NK-92 (cell line): ENCODE results near the gene BPIFA1.

Experiments used
- DNase-seq: peaks from one replicate; lab custom pipeline; 2025; ENCODE audit not compliant: unreplicated experiment; lab: John Stamatoyannopoulos, UW

Gene BPIFA1

GRCh38 chr20:33239979-33240736 is 4.4 kb downstream of the BPIFA1 start:
- DNase-seq: no peak

DNA sequence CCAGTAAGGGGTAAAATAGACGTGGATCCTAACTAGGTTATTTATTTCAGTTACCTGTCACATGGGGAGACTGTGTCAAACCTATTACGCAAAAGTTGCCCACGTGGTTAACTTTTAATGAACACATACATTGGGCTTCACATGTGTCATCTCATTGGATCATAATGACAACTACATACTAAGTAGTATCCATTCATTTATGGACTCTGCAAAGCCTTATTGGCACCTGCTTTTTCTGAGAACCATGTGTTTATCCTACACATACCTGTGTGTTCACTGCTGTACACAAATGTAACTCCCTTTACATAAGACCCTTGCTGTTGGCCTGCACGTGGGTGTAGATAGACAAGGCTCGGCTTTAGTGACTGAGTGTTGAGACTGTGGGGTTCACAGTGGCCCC is 5.1 kb downstream of the BPIFA1 start:
- no peak for DNase-seq

DNA sequence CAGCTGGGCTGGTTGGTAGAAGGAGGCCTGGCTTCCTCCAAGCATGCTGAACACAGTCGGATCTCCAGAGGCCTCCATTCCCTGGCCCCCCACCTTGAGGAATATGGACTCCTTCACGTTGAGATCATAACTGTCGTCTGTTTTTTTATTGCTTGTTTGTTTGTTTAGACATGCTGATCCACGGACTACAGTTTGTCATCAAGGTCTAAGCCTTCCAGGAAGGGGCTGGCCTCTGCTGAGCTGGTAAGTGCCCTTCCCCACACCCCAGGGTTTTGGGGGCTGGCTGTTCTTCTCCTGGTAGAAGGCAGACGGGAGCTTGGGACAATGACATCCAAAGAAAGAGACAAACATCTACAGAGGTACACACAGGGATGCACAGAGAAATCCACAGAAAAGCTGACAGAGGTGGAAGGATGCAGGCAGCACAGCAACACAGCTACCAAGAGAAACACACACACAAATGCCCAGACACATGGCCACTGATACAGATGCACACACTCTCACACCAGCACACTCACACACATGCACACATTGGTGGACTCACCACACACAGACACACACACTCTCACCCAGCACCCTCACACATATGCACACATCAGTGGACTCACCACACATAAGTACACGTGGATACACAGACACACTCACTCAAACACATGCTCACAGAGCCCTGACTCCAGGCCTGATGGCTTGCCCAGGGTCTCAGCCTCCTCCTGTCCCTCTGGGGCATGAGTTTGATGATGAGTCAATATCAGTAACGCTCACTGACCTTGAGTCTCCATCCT is 6.7 kb downstream of the BPIFA1 start:
- no peak for DNase-seq

GRCh38 chr20:33246077-33246476 is 10.3 kb downstream of the BPIFA1 start:
- DNase-seq: no peak

- no peak for DNase-seq
Measured at GRCh38 chr20:33249456-33249855, 13.7 kb downstream of the BPIFA1 start.

- DNase-seq: no peak
Measured at GRCh38 chr20:33250666-33251065, 14.9 kb downstream of the BPIFA1 start.

DNA sequence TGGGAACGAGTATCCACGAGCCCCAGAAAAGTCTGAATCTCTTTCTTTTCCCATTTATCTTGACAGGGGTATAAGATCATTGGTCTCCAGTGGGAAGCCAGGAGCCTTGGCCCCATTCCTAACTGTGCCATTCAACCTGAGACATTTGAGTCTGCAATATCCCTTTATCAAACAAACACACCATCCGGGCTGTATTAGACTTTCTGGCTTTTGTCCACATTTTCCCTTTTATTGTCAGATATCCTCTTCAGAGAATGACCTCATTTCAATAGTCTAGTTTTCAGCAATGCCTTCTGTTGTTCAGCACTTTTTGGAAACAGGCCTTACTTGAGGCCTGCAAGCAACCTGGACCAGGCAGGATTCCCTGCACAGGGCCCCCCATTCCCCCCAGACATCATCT is 15.7 kb downstream of the BPIFA1 start:
- no peak for DNase-seq

GRCh38 chr20:33252460-33252859 is 16.7 kb downstream of the BPIFA1 start:
- DNase-seq: no peak

- no peak for DNase-seq
Measured at GRCh38 chr20:33255005-33255404, 19.2 kb downstream of the BPIFA1 start.

- DNase-seq: no peak
Measured at GRCh38 chr20:33257237-33257636, 21.4 kb downstream of the BPIFA1 start.

GRCh38 chr20:33259371-33259770 is 23.6 kb downstream of the BPIFA1 start:
- no peak for DNase-seq

DNA sequence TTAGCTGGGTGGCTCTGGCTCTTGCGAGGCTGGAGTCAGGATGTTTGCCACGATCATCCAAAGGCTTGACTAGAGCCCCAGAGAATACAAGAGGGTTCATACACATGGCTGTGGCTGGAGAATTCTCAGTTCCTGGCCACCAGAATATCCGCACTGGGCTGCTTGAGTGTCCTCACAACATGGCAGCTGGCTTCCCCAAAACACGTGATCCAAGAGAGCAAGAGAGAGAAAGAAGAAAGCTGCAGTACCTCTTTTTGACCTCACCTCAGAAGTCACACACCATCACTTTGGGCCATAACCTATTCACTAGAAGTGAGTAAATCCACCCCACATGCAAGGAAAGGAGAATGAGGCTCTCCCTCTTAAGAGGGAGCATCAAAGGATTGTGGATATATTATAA is 25.7 kb downstream of the BPIFA1 start:
- DNase-seq: no peak

DNA sequence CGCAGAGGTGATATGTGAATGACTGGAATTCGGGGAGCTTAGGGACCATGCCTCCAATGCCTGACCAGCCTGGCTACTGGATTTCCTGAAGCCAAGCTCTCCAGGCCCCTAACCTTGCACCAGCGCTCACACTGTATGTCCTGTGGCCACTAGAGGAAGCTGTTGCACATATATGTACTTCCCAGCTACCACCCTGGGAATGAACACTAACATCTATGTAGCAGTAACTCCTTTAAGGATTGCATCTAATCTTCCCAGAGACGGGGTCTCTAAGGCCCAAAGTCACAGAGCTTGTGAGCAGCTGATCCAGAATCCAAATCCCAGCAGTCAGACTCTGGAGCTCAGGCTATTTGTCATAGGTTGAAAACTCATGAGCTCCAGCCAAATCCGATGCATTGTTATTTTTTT is 26.9 kb downstream of the BPIFA1 start:
- no peak for DNase-seq

- DNase-seq: no peak
Measured at GRCh38 chr20:33263784-33264183, 28.0 kb downstream of the BPIFA1 start.

DNA sequence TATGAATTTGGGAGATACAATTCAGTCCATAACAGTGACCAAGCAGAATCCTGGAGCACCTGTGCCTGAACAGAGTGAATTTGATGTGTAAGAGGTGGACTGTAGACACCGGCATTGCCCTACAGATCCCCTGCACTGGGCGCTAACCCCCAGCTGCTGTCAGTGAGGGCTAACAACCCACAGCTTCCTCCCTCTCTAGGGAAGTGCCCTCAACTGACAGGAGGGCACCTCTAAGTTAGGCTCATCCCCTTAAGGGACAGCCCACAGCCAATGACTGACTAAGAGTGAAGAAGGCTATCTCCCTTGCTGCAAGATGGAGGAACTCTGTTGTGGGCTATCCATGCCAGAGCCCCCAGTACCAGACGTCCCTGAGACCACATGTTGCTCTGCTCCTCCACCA is 31.9 kb downstream of the BPIFA1 start:
- DNase-seq: no peak

- DNase-seq: no peak
Measured at GRCh38 chr20:33272155-33272873, 36.5 kb downstream of the BPIFA1 start.

DNA sequence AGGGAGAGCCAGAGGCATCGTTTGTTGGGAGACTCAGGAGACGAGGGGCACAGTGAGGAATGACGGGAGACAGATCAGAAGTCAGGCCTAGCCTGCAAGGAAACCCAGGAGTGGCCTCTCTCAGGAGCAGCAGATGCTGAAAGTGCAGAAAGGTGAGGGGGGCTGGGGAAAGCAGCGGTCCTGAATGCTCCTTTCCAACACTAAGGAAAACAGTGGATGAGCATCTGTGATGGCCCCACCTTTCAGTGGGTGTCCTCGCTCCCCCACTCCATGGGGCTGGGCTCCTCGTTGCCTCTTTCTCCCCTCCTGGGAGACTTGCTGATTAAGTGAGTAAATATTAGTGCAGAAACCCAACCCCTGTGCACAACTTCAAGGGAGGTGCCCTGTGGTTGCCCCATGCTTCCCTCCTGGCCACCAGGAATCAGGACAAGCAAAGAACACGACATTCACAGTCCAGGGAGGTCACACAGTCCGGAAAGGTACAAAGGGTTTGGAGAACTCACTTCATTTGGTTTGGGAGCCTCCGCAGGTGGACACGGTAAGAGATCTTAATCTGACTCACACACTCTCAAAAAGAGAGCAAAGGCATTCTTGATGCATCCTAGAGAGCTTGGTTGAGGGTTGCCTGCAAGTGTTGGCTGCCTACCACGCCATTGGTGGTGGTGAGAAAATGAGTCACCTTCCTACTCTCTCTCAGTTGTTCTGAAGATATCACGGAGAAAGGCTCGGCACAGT is 37.5 kb downstream of the BPIFA1 start:
- DNase-seq: no peak

- DNase-seq: no peak
Measured at GRCh38 chr20:33275215-33275614, 39.4 kb downstream of the BPIFA1 start.

DNA sequence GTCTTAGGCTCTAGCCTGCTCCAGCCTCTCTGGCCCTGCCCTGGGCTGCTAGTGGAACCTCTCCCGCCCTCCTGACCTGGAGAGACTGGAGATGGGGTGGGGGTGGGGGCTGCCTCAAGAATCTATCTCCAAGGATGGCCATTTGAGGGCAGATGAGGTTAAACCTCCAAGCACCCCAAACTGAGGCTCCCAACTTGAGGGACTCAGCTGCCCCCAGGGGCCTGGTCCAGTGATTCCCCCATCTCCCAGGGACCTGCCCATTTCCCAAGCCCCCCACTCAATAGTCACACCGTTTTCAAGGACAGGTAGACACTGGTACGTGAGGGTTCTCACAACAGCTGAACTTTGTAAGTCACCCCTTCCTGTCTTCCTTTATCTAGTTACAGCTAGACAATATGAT is 40.1 kb downstream of the BPIFA1 start:
- DNase-seq: no peak

GRCh38 chr20:33276303-33277113 is 40.7 kb downstream of the BPIFA1 start:
- DNase-seq: no peak
